K562 (cell line): ENCODE measurements around the gene LENEP. TPM values are rescaled to one million over a fixed set of nuclear protein-coding genes. Genes with fewer than 3 reads are reported as not detected.

Experiments used
- ETV1 ChIP-seq: fragments of 450-650 bp; conservative IDR thresholded peaks from 2 replicates; pipeline ENCODE4 v1.6.1; 2016; ENCODE audit warnings: missing genetic modification characterization, control low read depth, low read depth, missing compliant biosample characterization
- FOXM1 ChIP-seq, 2 experiments: fragments of 450-650 bp in 1 of 2; sonication (generic) in 1 of 2; formaldehyde crosslinking in 1 of 2; IDR thresholded peaks; 2 replicates each; pipeline versions ENCODE4 v1.6.1 to v1.9.0; 2017 to 2022; ENCODE audit warnings: low read depth in 2 of 2, mild to moderate bottlenecking in 2 of 2, missing genetic modification reagents in 1 of 2, moderate library complexity in 1 of 2
- KAT7 ChIP-seq: sonication (generic); formaldehyde crosslinking; IDR thresholded peaks from 2 replicates; pipeline ENCODE4 v1.8.0; 2022; ENCODE audit warnings: missing genetic modification reagents, mild to moderate bottlenecking, borderline replicate concordance
- MEF2A ChIP-seq: IDR thresholded peaks from 2 replicates; pipeline ENCODE4 v1.6.1; 2011; ENCODE audit warnings: low read depth, mild to moderate bottlenecking, low read length, moderate library complexity; ENCODE audit not compliant: control insufficient read depth
- NELFE ChIP-seq: IDR thresholded peaks from 2 replicates; pipeline ENCODE4 v1.6.1; 2011; ENCODE audit warnings: mild to moderate bottlenecking; ENCODE audit not compliant: insufficient read depth, insufficient read length
- NEUROD1 ChIP-seq: fragments of 150-350 bp; IDR thresholded peaks from 2 replicates; pipeline ENCODE4 v1.6.1; 2014; ENCODE audit warnings: borderline replicate concordance, low read length, low read depth; ENCODE audit not compliant: partially characterized antibody
- PHB ChIP-seq: fragments of 250-450 bp; sonication (Bioruptor Pico); IDR thresholded peaks from 2 replicates; pipeline ENCODE4 v1.5.0; 2021
- POLR2AphosphoS2 ChIP-seq: IDR thresholded peaks from 2 replicates; pipeline ENCODE4 v1.6.1; 2012; ENCODE audit warnings: low read length, improper control_type of control experiment
- RBM39 ChIP-seq: fragments of 200-400 bp; formaldehyde crosslinking; optimal IDR thresholded peaks from 2 replicates; pipeline ENCODE3; 2018; ENCODE audit warnings: low read depth, low read length
- RHOXF2B ChIP-seq: fragments of 250-450 bp; sonication (Bioruptor Pico); conservative IDR thresholded peaks from 2 replicates; pipeline ENCODE4 v1.5.1; 2021
- SETDB1 ChIP-seq: IDR thresholded peaks from one replicate; pipeline ENCODE4 v1.6.1; 2012; ENCODE audit warnings: low read length, control low read depth, inconsistent platforms
- SIN3A ChIP-seq, 2 experiments: fragments of 150-350 bp in 1 of 2; IDR thresholded peaks; 2 replicates each; pipeline ENCODE4 v1.6.1; 2011 to 2016; ENCODE audit warnings: borderline replicate concordance in 2 of 2, low read depth in 2 of 2, low read length in 2 of 2, mild to moderate bottlenecking in 2 of 2, moderate library complexity in 2 of 2; ENCODE audit not compliant: control insufficient read depth in 1 of 2
- ZNF232 ChIP-seq: sonication (generic); formaldehyde crosslinking; IDR thresholded peaks from 2 replicates; pipeline ENCODE4 v1.8.0; 2022; ENCODE audit warnings: mild to moderate bottlenecking, missing genetic modification reagents
- ZNF347 ChIP-seq: fragments of 450-650 bp; formaldehyde crosslinking; IDR thresholded peaks from 2 replicates; pipeline ENCODE4 v1.4.0; 2020; ENCODE audit warnings: low read depth, mild to moderate bottlenecking, moderate library complexity
- ZNF785 ChIP-seq: fragments of 250-450 bp; sonication (Bioruptor Pico); IDR thresholded peaks from 2 replicates; pipeline ENCODE4 v1.4.0; 2020; ENCODE audit warnings: mild to moderate bottlenecking
- polyA plus RNA-seq, 8 experiments: library from polyadenylated mRNA; depleted of rRNA in 4 of 8; stranded (reverse) in 5 of 8; unstranded in 3 of 8; fragments of >200 nt; fragmentation: Nextera tagmentation in 2 of 8; fragmentation: Illumina TruSeq in 1 of 8; extraction: Ambion mirVana in 2 of 8; extraction: Trizol in 1 of 8; gene quantifications; 2 replicates each; pipeline versions ENCODE4 v1.2.1 to v1.2.3, GENCODE V29; 2011 to 2014; ENCODE audit warnings: inconsistent platforms in 1 of 8, missing spikeins in 1 of 8
- total RNA-seq, 7 experiments: library from RNA; depleted of rRNA in 6 of 7; stranded (reverse); fragments of >200 nt in 6 of 7; fragmentation: Illumina TruSeq in 2 of 7; extraction: Trizol in 2 of 7; gene quantifications; 2 replicates each; pipeline versions ENCODE4 v1.2.1 to v1.2.3, GENCODE V29; 2011 to 2021; ENCODE audit warnings: low replicate concordance in 1 of 7
- TF ChIP-seq, protein P1 (sequence below): fragments of 250-450 bp; sonication (Bioruptor Pico); IDR thresholded peaks from 2 replicates; pipeline ENCODE4 v1.6.1; 2021; ENCODE audit warnings: mild to moderate bottlenecking
- TF ChIP-seq, protein P2 (sequence below): fragments of 250-450 bp; sonication (Bioruptor Pico); IDR thresholded peaks from 2 replicates; pipeline ENCODE4 v1.5.0; 2021; ENCODE audit warnings: mild to moderate bottlenecking, moderate library complexity
- TF ChIP-seq, protein P3 (sequence below): fragments of 250-450 bp; sonication (Bioruptor Pico); IDR thresholded peaks from 2 replicates; pipeline ENCODE4 v1.8.0; 2022; ENCODE audit warnings: inconsistent platforms
- TF ChIP-seq, protein P4 (sequence below): fragments of 250-450 bp; sonication (Bioruptor Pico); IDR thresholded peaks from 2 replicates; pipeline ENCODE4 v1.4.0; 2020; ENCODE audit warnings: borderline replicate concordance

The LENEP gene
- total and polyA plus RNA-seq, 9 of the 15 experiments (the other 6 are each of a cell fraction or from before 2014, with no cell fraction given): 0.23 to 0.87 (median 0.67) TPM; not detected in 5

DNA sequence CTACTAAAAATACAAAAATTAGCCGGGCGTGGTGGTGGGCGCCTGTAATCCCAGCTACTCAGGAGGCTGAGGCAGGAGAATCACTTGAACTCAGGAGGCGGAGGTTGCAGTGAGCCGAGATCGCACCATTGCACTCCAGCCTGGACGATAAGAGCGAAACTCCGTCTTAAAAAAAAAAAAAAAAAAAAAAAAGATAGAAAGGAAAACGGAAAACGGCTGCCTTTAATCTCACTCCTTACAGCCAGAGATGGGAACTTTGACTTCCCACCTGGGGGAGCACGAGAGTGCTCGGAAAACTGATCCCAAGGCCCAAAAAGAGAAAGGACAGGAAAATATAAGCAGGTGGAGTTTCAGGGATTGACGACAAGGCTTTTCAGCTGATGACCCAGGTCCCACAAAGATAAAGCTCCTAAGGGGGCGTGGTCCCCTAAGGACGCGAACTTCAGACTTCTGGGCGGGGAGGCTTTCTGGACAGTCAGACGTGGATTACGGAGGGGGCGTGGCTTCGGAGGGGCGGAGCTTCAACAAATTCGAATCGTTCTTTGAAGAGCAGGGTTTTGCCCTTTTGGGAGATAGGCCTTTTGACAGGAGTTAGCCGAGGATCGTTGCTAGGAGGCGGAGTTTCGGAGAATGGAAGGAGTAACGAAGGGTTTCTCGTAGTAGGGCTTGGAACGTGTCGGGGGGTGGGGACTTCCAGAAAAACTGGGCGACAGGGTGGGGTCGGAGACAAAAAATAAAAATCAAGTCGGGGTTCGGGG lies 19.9 kb upstream of the LENEP start (continued):
- no peak for TF ChIP-seq MEF2A
- no peak for TF ChIP-seq KAT7 (CRISPR knock-in tag)
- TF ChIP-seq ZNF232 (CRISPR knock-in tag): no peak
- no peak for TF ChIP-seq RHOXF2B (CRISPR knock-in tag)
- no peak for TF ChIP-seq NEUROD1
- no peak for TF ChIP-seq NELFE
- no peak for TF ChIP-seq RBM39
- peak; percentile 44 for TF ChIP-seq POLR2AphosphoS2
- TF ChIP-seq, protein P1, sequence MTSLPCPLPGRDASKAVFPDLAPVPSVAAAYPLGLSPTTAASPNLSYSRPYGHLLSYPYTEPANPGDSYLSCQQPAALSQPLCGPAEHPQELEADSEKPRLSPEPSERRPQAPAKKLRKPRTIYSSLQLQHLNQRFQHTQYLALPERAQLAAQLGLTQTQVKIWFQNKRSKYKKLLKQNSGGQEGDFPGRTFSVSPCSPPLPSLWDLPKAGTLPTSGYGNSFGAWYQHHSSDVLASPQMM (CRISPR knock-in tag): no peak
- no peak for TF ChIP-seq SETDB1
- TF ChIP-seq, protein P2, sequence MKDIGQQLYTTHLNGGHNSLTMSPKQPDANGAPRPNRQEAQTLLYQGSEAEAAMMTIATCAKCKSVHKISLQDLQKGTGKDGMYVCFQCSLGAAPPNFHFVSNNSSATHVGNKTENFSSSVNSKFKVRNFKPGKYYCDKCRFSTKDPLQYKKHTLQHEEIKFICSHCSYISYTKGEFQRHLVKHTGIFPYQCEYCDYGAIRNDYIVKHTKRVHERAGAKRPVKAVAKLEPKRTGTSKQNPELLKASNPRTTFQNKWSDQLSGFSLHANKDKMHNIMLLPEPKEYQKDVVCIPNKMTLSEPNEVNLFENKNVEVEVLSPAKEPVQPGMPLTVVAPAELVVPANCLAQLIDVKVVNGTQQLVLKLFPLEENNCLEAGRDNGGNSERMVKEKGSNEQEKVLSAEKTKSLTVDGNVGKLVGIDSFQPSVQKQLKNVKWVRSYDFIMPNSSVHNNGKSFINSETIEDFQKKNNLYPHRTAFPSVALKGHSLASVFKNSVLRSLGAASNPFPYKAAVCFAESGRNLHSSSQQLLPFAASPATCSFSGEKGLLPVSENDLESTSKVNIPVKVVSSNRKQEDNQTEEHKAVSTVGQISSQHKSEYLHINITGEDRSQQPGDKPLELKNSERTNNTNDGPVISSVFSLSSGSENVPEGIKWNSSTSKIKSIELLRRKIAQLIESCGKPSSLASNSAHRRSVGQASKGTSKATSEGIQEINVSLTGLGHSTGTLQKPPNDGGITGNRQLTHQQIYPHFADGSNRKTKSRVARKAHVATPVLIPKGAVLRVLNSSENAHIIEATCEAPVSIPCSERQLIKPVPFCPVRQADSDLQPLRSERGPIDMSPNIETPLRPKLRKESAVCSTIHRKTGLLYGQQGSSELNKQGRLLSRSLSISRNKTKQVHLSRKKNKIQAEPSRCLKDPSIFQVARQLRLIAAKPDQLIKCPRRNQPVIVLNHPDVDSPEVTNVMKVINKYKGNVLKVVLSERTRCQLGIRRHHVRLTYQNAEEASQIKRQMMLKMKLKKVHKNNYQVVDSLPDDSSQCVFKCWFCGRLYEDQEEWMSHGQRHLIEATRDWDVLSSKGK (CRISPR knock-in tag): no peak
- no peak for TF ChIP-seq ZNF347 (CRISPR knock-in tag)
- TF ChIP-seq ZNF785 (CRISPR knock-in tag): no peak
- TF ChIP-seq PHB (CRISPR knock-in tag): no peak
- TF ChIP-seq, protein P3, sequence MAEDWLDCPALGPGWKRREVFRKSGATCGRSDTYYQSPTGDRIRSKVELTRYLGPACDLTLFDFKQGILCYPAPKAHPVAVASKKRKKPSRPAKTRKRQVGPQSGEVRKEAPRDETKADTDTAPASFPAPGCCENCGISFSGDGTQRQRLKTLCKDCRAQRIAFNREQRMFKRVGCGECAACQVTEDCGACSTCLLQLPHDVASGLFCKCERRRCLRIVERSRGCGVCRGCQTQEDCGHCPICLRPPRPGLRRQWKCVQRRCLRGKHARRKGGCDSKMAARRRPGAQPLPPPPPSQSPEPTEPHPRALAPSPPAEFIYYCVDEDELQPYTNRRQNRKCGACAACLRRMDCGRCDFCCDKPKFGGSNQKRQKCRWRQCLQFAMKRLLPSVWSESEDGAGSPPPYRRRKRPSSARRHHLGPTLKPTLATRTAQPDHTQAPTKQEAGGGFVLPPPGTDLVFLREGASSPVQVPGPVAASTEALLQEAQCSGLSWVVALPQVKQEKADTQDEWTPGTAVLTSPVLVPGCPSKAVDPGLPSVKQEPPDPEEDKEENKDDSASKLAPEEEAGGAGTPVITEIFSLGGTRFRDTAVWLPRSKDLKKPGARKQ (CRISPR knock-in tag): no peak
- TF ChIP-seq, protein P4, sequence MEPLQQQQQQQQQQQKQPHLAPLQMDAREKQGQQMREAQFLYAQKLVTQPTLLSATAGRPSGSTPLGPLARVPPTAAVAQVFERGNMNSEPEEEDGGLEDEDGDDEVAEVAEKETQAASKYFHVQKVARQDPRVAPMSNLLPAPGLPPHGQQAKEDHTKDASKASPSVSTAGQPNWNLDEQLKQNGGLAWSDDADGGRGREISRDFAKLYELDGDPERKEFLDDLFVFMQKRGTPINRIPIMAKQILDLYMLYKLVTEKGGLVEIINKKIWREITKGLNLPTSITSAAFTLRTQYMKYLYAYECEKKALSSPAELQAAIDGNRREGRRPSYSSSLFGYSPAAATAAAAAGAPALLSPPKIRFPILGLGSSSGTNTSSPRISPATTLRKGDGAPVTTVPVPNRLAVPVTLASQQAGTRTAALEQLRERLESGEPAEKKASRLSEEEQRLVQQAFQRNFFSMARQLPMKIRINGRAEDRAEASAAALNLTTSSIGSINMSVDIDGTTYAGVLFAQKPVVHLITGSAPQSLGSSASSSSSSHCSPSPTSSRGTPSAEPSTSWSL: no peak
- TF ChIP-seq SIN3A (IDR thresholded peaks at IDR 0.05; ENCODE audit: borderline replicate concordance in 2 of 2, control insufficient read depth in 1 of 2, low read depth in 2 of 2, low read length in 2 of 2): peak; percentile 68 to 92; a peak in 3 of 4 replicates
- no peak for TF ChIP-seq FOXM1 (IDR thresholded peaks at IDR 0.05; ENCODE audit: low read depth)
- no peak for TF ChIP-seq FOXM1 (CRISPR knock-in tag; IDR thresholded peaks at IDR 0.05; ENCODE audit: low read depth)
- TF ChIP-seq ETV1 (tag): no peak
